GM18873 (cell line): Measurements from ENCODE around the gene PIK3R3.

Experiments
- ATAC-seq: cut with Tn5 transposase; IDR thresholded peaks from one replicate; pipeline ENCODE4 v1.9.1; 2021; ENCODE audit warnings: mild to moderate bottlenecking, moderate library complexity, moderate number of reproducible peaks; ENCODE audit not compliant: unreplicated experiment, low FRiP score

PIK3R3 gene

GRCh38 chr1:46001081-46001785 lies 131.2 kb downstream of the PIK3R3 start:
- no peak for ATAC-seq

- no peak for ATAC-seq
These were observed 132.9 kb downstream of the PIK3R3 start for GRCh38 chr1:45999507-45999906.

DNA sequence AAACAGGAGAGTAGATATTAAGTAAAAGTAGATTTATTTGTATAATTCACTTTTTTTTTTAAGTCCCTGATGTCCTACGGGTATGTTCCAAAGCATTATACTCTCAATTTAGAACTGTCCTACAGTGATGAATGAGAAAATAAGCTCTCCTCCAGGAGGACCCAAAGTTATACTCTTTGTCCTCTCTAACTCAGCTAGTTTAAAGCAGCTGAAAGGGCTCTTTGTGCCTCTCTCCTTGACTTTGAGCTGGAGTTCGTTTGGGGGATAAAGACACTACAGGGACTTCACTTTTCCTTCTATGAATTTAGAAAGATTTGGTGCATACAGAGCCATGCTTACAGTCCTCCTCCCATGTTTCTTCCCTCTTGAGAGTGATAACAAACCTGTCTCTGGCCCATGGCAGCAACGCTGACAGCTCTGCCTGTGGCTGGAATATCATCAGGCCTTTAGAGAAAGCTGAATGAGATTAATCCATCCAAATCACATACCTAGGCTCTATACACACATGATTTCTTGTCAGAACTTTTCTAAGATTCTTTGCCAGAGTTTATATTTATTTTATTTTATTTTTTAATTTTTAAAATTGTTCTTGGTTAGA lies 134.3 kb downstream of the PIK3R3 start:
- ATAC-seq, result no peak

GRCh38 chr1:45995298-45995697 lies 137.1 kb downstream of the PIK3R3 start:
- no peak for ATAC-seq

GRCh38 chr1:45994423-45994822 lies 138.0 kb downstream of the PIK3R3 start:
- no peak for ATAC-seq
